Measurements from ENCODE around the gene ARL6IP4. TPM values are rescaled to one million over a fixed set of nuclear protein-coding genes. Genes with fewer than 3 reads are reported as not detected.

ARL6IP4 gene
- total RNA-seq, 4 donors from 2014 or later, result 197 to 338 (median 251) TPM

DNA sequence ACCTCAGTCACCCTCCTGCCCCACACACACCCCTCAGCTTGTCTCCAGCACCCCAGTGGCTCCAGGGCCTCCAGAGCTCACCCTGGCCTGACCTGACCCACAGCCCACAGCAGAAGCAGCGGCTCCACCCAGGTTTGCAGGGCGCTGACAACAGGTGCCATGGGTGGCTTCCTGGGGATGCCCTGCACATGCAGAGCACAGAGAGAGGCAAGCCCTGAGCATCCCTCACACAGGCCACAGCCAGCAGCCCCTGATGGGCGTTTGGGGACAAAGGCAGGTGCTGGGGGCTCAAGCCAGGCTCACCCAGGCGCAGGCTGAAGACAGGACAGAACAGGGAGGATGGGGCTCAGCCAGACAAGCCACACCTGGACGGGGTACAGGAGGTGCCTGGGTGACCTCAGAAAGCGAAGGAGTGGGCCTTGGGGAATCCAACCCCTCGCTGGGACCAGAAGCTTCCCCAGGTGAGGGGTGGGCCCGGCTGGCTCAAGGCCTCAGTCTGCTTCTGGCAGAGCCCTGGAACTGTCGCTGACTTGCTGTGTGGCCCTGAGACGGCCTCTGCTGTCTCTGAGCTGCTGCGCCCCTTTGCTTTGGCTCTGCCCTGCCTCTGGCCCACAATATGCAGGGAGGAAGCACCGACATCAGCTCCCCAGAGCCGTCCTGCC is 10.6 kb downstream of the ARL6IP4 start:
- no peaks in the 10 kb centered on the region for H3K27me3 ChIP-seq
- H3K4me3 ChIP-seq, result no peak overlapping the region
- TF ChIP-seq POLR2A (IDR thresholded peaks at IDR 0.05) (no peak), EP300 (IDR thresholded peaks at IDR 0.05) (no peak), CTCF (IDR thresholded peaks at IDR 0.05) (no peak)
- H3K4me1 ChIP-seq, result peaks cover 0 to 10% (median 0%) of the 10 kb centered on the region in 4 donors
- H3K36me3 ChIP-seq, result peaks cover 0 to 89% (median 0%) of the 10 kb centered on the region in 3 donors
- no peak overlapping the region for H3K27ac ChIP-seq
- WGBS, 2 donors, result 89 to 92% methylated on average over 7 to 9 of the region's 13 CpGs
- DNase-seq (ENCODE audit: low spot score in 2 of 2), result no peak
- H3K9me3 ChIP-seq, result no peaks in the 10 kb centered on the region

DNA sequence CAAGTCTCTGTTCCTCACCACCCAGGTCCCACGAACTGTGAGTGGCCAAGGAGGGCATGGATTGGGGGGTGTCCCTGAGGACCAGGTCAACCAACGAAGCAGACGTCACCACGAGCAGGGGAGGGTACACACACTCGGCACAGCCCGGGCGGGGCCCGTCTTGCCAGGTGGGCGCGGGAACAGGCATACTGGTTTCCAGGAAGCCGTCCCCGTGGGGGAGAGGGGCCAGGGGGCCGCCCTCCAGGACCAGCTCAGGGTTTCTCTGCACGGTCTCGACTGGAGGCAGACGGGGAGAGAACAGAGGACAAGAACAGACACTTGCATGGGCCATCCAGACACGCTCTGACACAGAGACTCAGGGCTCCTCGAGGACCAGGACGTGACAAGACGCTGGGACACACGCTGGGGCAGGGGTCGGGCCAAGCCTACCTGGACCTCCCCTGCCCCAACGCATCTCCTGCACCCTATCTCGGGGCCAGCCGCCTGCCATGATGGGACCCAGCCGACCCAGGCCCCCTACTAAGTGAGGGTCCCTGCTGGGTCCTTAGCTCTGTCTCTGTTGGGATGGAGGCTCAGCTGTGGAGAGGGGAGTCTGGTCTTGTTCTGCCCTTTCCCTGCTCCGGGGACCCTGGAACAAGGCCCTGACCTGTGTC is 11.3 kb downstream of the ARL6IP4 start:
- WGBS, 2 donors, result 78 to 81% methylated on average over 23 to 26 of the region's 27 CpGs
- Histone ChIP-seq H3K36me3 (peaks cover 0 to 89% (median 0%) of the 10 kb centered on the region in 3 donors), H3K4me3 (no peak overlapping the region)

GRCh38 chr12:122992386-122992785 is 11.9 kb downstream of the ARL6IP4 start:
- Histone ChIP-seq H3K36me3 (peaks cover 0 to 89% (median 0%) of the 10 kb centered on the region in 3 donors), H3K27me3 (no peaks in the 10 kb centered on the region), H3K9me3 (no peaks in the 10 kb centered on the region), H3K4me3 (no peak overlapping the region), H3K27ac (no peak overlapping the region), H3K4me1 (peaks cover 0 to 23% (median 0%) of the 10 kb centered on the region in 4 donors)
- WGBS, 2 donors, result 67 to 71% methylated on average over 19 of the region's 19 CpGs
- DNase-seq (ENCODE audit: low spot score in 2 of 2), result no peak
- TF ChIP-seq EP300 (IDR thresholded peaks at IDR 0.05) (no peak), CTCF (IDR thresholded peaks at IDR 0.05) (no peak), POLR2A (IDR thresholded peaks at IDR 0.05) (no peak)

More for the DNA sequence above, 11.3 kb downstream of the ARL6IP4 start:
- TF ChIP-seq CTCF (IDR thresholded peaks at IDR 0.05), result no peak
- no peaks in the 10 kb centered on the region for H3K27me3 ChIP-seq
- DNase-seq (ENCODE audit: low spot score in 2 of 2), result no peak
- H3K4me1 ChIP-seq, result peaks cover 0 to 16% (median 0%) of the 10 kb centered on the region in 4 donors
- no peaks in the 10 kb centered on the region for H3K9me3 ChIP-seq
- H3K27ac ChIP-seq, result no peak overlapping the region

DNA sequence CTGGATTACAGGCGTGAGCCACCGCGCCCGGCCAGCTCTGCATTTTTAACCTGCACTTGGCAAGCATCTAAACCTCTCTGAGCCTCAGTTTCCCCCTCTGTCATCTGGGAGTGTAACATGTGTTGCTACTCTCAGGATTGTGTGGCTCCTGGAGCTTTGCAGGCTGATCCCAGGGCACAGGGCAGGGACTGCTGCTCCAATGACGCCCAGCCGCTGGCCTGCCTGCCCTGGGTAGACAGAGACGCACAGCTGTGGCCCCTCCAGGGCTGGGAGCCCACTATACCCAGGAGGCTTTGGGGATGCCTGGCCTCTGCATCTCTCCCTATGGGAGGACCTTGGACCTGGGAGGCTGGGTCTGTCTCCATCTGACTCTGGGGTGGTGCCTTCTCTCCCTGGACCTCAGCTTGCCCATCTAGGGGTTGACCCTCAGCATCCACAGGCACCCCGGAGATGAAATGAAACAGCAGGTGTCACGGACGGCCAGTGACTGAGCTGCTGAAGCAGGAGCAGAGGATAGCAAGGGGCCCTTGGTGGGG is 13.7 kb downstream of the ARL6IP4 start:
- no peak for DNase-seq (ENCODE audit: low spot score in 2 of 2)
- Histone ChIP-seq H3K27ac (no peak overlapping the region), H3K4me3 (no peak overlapping the region), H3K27me3 (no peaks in the 10 kb centered on the region), H3K36me3 (peaks cover 0 to 83% (median 0%) of the 10 kb centered on the region in 3 donors), H3K9me3 (no peaks in the 10 kb centered on the region), H3K4me1 (peaks cover 0 to 27% (median 0%) of the 10 kb centered on the region in 4 donors)
- TF ChIP-seq EP300 (IDR thresholded peaks at IDR 0.05) (no peak), POLR2A (IDR thresholded peaks at IDR 0.05) (no peak), CTCF (IDR thresholded peaks at IDR 0.05) (no peak)
- WGBS, 2 donors, result 92 to 94% methylated on average over 10 of the region's 10 CpGs
